Measurements from ENCODE around the gene EFCAB9. TPM values are rescaled to one million over a fixed set of nuclear protein-coding genes. Genes with fewer than 3 reads are reported as not detected.
A peak's percentile ranks its signal among the peaks of the same experiment; 100 is the strongest.
"Not testable (repeated sequence)": the region's sequence is repeated elsewhere in the genome, so short reads cannot be mapped to it uniquely, and the experiment has no call there.

The EFCAB9 gene
- total and polyA plus RNA-seq, 2 donors from 2014 or later = not detected

- no peak overlapping the region for H3K9ac ChIP-seq (ENCODE audit: low read length in 3 of 3)
- FAIRE-seq (no peak), DNase-seq (no peak)
- H3K9me3 ChIP-seq (ENCODE audit: control insufficient read depth in 2 of 3, insufficient read depth in 1 of 3, low read length in 3 of 3) = no peaks in the 10 kb centered on the region
- intact Hi-C loops (cut with DNase I) = no loop called here
- H3K4me3 ChIP-seq (ENCODE audit: low read length in 3 of 3) = no peak overlapping the region
- peaks cover 0 to 8% (median 6%) of the 10 kb centered on the region in 3 donors for H3K4me1 ChIP-seq (ENCODE audit: control insufficient read depth in 2 of 3, insufficient read depth in 2 of 3, low read depth in 1 of 3, low read length in 3 of 3)
- no peaks in the 10 kb centered on the region for H3K27me3 ChIP-seq (ENCODE audit: control insufficient read depth, insufficient read depth, low read length)
- no peak for TF ChIP-seq CTCF (IDR thresholded peaks at IDR 0.05; ENCODE audit: borderline replicate concordance, extremely low read depth, insufficient read depth)
- H3K27ac ChIP-seq (ENCODE audit: low read depth in 2 of 2, low read length in 2 of 2) = no peak overlapping the region
- H3K36me3 ChIP-seq (ENCODE audit: control insufficient read depth in 2 of 3, insufficient read depth in 3 of 3, low read length in 3 of 3) = no peaks in the 10 kb centered on the region
Measured at GRCh38 chr5:172151661-172152210, 42.2 kb upstream of the EFCAB9 start.

- Histone ChIP-seq H3K4me3 (ENCODE audit: low read length in 3 of 3) (no peak overlapping the region), H3K27ac (ENCODE audit: low read depth in 2 of 2, low read length in 2 of 2) (no peak overlapping the region), H3K36me3 (ENCODE audit: control insufficient read depth in 2 of 3, insufficient read depth in 3 of 3, low read length in 3 of 3) (no peaks in the 10 kb centered on the region), H3K4me1 (ENCODE audit: control insufficient read depth in 2 of 3, insufficient read depth in 2 of 3, low read depth in 1 of 3, low read length in 3 of 3) (peaks cover 0 to 8% (median 6%) of the 10 kb centered on the region in 3 donors), H3K27me3 (ENCODE audit: control insufficient read depth, insufficient read depth, low read length) (no peaks in the 10 kb centered on the region), H3K9me3 (ENCODE audit: control insufficient read depth in 2 of 3, insufficient read depth in 1 of 3, low read length in 3 of 3) (no peaks in the 10 kb centered on the region), H3K9ac (ENCODE audit: low read length in 3 of 3) (no peak overlapping the region)
- intact Hi-C loops (cut with DNase I) = no loop called here
- no peak for TF ChIP-seq CTCF (IDR thresholded peaks at IDR 0.05; ENCODE audit: borderline replicate concordance, extremely low read depth, insufficient read depth)
- DNase-seq (no peak), FAIRE-seq (no peak)
Measured at GRCh38 chr5:172153695-172154094, 40.3 kb upstream of the EFCAB9 start.

GRCh38 chr5:172155101-172155500 is 38.9 kb upstream of the EFCAB9 start:
- intact Hi-C loops (cut with DNase I); H3K9me3 ChIP-seq (ENCODE audit: control insufficient read depth in 2 of 3, insufficient read depth in 1 of 3, low read length in 3 of 3); H3K27ac ChIP-seq (ENCODE audit: low read depth in 2 of 2, low read length in 2 of 2); H3K4me3 ChIP-seq (ENCODE audit: low read length in 3 of 3); H3K9ac ChIP-seq (ENCODE audit: low read length in 3 of 3); DNase-seq; H3K27me3 ChIP-seq (ENCODE audit: control insufficient read depth, insufficient read depth, low read length); H3K4me1 ChIP-seq (ENCODE audit: control insufficient read depth in 2 of 3, insufficient read depth in 2 of 3, low read depth in 1 of 3, low read length in 3 of 3); H3K36me3 ChIP-seq (ENCODE audit: control insufficient read depth in 2 of 3, insufficient read depth in 3 of 3, low read length in 3 of 3); FAIRE-seq: not testable (repeated sequence)

- Histone ChIP-seq H3K9me3 (ENCODE audit: control insufficient read depth in 2 of 3, insufficient read depth in 1 of 3, low read length in 3 of 3) (no peaks in the 10 kb centered on the region), H3K27ac (ENCODE audit: low read depth in 2 of 2, low read length in 2 of 2) (no peak overlapping the region), H3K4me3 (ENCODE audit: low read length in 3 of 3) (no peak overlapping the region), H3K36me3 (ENCODE audit: control insufficient read depth in 2 of 3, insufficient read depth in 3 of 3, low read length in 3 of 3) (no peaks in the 10 kb centered on the region), H3K4me1 (ENCODE audit: control insufficient read depth in 2 of 3, insufficient read depth in 2 of 3, low read depth in 1 of 3, low read length in 3 of 3) (peaks cover 0 to 6% (median 3%) of the 10 kb centered on the region in 3 donors), H3K27me3 (ENCODE audit: control insufficient read depth, insufficient read depth, low read length) (no peaks in the 10 kb centered on the region), H3K9ac (ENCODE audit: low read length in 3 of 3) (no peak overlapping the region)
- FAIRE-seq = no peak
- no peak for TF ChIP-seq CTCF (IDR thresholded peaks at IDR 0.05; ENCODE audit: borderline replicate concordance, extremely low read depth, insufficient read depth)
- peak in 1 of 5 donors; percentile 51 for DNase-seq
- intact Hi-C loops (cut with DNase I) = no loop called here
Measured at GRCh38 chr5:172156541-172156994, 37.4 kb upstream of the EFCAB9 start.

All from kidney (tissue), 14 donors.